ENCODE measurements around the gene GPR85. TPM values are rescaled to one million over a fixed set of nuclear protein-coding genes. Genes with fewer than 3 reads are reported as not detected.

GPR85 gene
- total and polyA plus RNA-seq, 10 of the 15 experiments (the other 5 are each of a cell fraction or from before 2014, with no cell fraction given): 0.05 to 0.38 TPM; not detected in 8

DNA sequence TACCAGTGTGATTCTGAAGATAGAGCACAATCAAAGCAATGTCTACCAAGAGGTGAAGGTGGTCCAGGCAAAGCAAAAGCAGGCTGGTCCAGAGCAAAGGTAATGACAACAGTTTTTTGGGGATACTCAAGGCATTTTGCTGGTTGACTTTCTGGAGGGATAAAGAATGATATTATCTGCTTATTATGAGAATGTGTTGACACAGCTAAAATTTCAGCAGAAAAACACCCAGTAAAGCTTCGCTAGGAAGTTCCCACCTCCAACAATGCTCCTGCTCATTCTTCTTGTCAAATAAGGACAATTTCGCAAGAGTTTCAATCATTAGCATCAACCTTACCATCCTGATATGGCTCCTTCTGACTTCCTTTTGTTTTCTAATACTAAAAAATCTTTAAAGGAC, 24.1 kb downstream of the GPR85 start (continued):
- TF ChIP-seq, protein P1, sequence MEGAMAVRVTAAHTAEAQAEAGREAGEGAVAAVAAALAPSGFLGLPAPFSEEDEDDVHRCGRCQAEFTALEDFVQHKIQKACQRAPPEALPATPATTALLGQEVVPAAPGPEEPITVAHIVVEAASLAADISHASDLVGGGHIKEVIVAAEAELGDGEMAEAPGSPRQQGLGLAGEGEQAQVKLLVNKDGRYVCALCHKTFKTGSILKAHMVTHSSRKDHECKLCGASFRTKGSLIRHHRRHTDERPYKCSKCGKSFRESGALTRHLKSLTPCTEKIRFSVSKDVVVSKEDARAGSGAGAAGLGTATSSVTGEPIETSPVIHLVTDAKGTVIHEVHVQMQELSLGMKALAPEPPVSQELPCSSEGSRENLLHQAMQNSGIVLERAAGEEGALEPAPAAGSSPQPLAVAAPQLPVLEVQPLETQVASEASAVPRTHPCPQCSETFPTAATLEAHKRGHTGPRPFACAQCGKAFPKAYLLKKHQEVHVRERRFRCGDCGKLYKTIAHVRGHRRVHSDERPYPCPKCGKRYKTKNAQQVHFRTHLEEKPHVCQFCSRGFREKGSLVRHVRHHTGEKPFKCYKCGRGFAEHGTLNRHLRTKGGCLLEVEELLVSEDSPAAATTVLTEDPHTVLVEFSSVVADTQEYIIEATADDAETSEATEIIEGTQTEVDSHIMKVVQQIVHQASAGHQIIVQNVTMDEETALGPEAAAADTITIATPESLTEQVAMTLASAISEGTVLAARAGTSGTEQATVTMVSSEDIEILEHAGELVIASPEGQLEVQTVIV (IDR thresholded peaks at IDR 0.05; ENCODE audit: borderline replicate concordance, partially characterized antibody): no peak
- TF ChIP-seq LARP7 (IDR thresholded peaks at IDR 0.05): no peak
- no peak for TF ChIP-seq ZNF274 (IDR thresholded peaks at IDR 0.05; ENCODE audit: insufficient read depth, insufficient read length)

DNA sequence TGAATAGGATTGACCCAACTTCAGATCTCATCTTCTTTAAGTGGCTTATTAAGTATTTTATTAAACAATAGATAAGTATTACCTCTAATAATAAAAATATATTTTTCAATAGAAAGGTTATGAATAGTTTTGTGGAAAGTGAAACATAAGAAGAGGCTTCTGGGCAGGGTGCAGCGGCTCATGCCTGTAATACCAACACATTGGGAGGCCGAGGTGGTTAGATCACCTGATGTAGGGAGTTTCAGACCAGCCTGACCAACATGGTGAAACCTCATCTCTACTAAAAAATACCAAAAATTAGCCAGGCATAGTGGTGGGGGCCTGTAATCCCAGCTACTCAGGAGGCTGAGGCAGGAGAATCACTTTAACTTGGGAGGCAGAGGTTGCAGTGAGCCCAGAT, 26.5 kb downstream of the GPR85 start:
- 2% methylated on average over 2 of the region's 2 CpGs for WGBS (ENCODE audit: insufficient coverage, insufficient replicate concordance, low lambda C conversion rate, missing lambda C conversion rate)
- in situ Hi-C loops (cut with MboI): no loop called here
- SMC1A ChIA-PET (ENCODE audit: uncharacterized antibody, unreplicated experiment): interaction anchor here (0.6 to 0.9 kb wide), 3 partner anchors 13 to 35 kb away, joined by 3 to 4 read pairs (median 3); no protein-coding TSS in a partner anchor

More for the DNA sequence above, 26.5 kb downstream of the GPR85 start:
- H3K4me1 ChIP-seq (ENCODE audit: control insufficient read depth, insufficient read depth, low read length): no peaks in the 10 kb centered on the region
- H3K79me2 ChIP-seq (ENCODE audit: control insufficient read depth, insufficient read depth, low read length): no peaks in the 10 kb centered on the region
- H3K27ac ChIP-seq (ENCODE audit: control insufficient read depth, insufficient read depth): no peak overlapping the region
- ChIA-PET POLR2A (no interaction called here), CTCF (interaction anchor here (0.9 kb wide), 1 partner anchor 40 kb away, joined by 3 read pairs; no protein-coding TSS in a partner anchor), RAD21 (ENCODE audit: unreplicated experiment) (no interaction called here)
- H3K4me3 ChIP-seq: no peak overlapping the region
- H3K9ac ChIP-seq (ENCODE audit: control insufficient read depth, insufficient read depth, low read length): no peak overlapping the region
- no peaks in the 10 kb centered on the region for H3K36me3 ChIP-seq (ENCODE audit: control insufficient read depth in 2 of 2, insufficient read depth in 2 of 2, low read length in 1 of 2)
- intact Hi-C loops (cut with micrococcal nuclease; ENCODE audit: unreplicated experiment): no loop called here
- H3K4me2 ChIP-seq (ENCODE audit: control insufficient read depth, insufficient read depth): no peak overlapping the region
- no peak for FAIRE-seq
- no peaks in the 10 kb centered on the region for H3K27me3 ChIP-seq (replicated peaks in 1 of 2; ENCODE audit: control insufficient read depth in 2 of 2, insufficient read depth in 2 of 2, low read length in 1 of 2)
- ATAC-seq: peak; percentile 94
- DNase-seq (ENCODE audit: low read depth, low spot score): no peak
- TF ChIP-seq, protein P2, sequence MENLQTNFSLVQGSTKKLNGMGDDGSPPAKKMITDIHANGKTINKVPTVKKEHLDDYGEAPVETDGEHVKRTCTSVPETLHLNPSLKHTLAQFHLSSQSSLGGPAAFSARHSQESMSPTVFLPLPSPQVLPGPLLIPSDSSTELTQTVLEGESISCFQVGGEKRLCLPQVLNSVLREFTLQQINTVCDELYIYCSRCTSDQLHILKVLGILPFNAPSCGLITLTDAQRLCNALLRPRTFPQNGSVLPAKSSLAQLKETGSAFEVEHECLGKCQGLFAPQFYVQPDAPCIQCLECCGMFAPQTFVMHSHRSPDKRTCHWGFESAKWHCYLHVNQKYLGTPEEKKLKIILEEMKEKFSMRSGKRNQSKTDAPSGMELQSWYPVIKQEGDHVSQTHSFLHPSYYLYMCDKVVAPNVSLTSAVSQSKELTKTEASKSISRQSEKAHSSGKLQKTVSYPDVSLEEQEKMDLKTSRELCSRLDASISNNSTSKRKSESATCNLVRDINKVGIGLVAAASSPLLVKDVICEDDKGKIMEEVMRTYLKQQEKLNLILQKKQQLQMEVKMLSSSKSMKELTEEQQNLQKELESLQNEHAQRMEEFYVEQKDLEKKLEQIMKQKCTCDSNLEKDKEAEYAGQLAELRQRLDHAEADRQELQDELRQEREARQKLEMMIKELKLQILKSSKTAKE (IDR thresholded peaks at IDR 0.05; ENCODE audit: low read depth, poor library complexity, severe bottlenecking): no peak
- TF ChIP-seq, protein P3, sequence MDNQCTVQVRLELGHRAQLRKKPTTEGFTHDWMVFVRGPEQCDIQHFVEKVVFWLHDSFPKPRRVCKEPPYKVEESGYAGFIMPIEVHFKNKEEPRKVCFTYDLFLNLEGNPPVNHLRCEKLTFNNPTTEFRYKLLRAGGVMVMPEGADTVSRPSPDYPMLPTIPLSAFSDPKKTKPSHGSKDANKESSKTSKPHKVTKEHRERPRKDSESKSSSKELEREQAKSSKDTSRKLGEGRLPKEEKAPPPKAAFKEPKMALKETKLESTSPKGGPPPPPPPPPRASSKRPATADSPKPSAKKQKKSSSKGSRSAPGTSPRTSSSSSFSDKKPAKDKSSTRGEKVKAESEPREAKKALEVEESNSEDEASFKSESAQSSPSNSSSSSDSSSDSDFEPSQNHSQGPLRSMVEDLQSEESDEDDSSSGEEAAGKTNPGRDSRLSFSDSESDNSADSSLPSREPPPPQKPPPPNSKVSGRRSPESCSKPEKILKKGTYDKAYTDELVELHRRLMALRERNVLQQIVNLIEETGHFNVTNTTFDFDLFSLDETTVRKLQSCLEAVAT (IDR thresholded peaks at IDR 0.05): no peak
- no peaks in the 10 kb centered on the region for H4K20me1 ChIP-seq (ENCODE audit: control insufficient read depth, insufficient read depth)
- H3K9me3 ChIP-seq (replicated peaks; ENCODE audit: control insufficient read depth, insufficient read depth, low read length): no peaks in the 10 kb centered on the region
- H2AFZ ChIP-seq (ENCODE audit: control insufficient read depth, low read depth, low read length): no peak overlapping the region
- no TSS peak for BruUV-seq (replicated peaks)
